ENCODE data around the gene NOTCH1.

DNA sequence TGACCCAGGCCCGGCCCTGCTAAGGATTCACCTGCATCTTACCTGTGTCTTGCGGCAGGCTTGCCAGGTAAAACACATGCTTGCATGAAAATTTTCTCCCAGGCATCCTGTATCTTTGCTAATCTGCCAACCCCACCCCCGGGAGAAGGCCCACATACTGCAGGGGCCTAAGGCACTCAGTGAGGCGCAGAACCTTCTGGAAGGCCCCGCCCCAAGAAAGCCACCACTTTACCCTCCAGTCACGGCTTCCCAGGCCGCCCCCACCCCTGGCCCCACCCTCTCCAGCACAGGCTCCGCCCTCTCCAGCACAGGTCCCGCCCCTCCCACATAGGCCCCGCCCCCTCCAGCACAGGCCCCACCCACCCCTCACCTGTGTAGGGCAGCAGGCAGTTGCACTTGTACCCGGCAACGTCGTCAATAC is 33.2 kb downstream of the NOTCH1 start:
- TF ChIP-seq, protein P1, sequence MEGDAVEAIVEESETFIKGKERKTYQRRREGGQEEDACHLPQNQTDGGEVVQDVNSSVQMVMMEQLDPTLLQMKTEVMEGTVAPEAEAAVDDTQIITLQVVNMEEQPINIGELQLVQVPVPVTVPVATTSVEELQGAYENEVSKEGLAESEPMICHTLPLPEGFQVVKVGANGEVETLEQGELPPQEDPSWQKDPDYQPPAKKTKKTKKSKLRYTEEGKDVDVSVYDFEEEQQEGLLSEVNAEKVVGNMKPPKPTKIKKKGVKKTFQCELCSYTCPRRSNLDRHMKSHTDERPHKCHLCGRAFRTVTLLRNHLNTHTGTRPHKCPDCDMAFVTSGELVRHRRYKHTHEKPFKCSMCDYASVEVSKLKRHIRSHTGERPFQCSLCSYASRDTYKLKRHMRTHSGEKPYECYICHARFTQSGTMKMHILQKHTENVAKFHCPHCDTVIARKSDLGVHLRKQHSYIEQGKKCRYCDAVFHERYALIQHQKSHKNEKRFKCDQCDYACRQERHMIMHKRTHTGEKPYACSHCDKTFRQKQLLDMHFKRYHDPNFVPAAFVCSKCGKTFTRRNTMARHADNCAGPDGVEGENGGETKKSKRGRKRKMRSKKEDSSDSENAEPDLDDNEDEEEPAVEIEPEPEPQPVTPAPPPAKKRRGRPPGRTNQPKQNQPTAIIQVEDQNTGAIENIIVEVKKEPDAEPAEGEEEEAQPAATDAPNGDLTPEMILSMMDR (conservative IDR thresholded peaks at IDR 0.05; ENCODE audit: low read depth, low read length): no peak
- no peak for TF ChIP-seq EZH2 (IDR thresholded peaks at IDR 0.05; ENCODE audit: borderline replicate concordance, low read depth, low read length, poor library complexity, severe bottlenecking)

Measured in A673 (cell line).